ENCODE data around the gene MS4A18.

- TF ChIP-seq NFYB (CRISPR knock-in tag; conservative IDR thresholded peaks at IDR 0.05; ENCODE audit: low read depth) (no peak), CTCF (IDR thresholded peaks at IDR 0.05) (no peak), ATF6 (CRISPR knock-in tag; IDR thresholded peaks at IDR 0.05) (no peak)
Observed at GRCh38 chr11:60783911-60784310, 59.4 kb downstream of the MS4A18 start.
